ENCODE measurements around the gene TFAP2C. TPM values are rescaled to one million over a fixed set of nuclear protein-coding genes. Genes with fewer than 3 reads are reported as not detected.
A peak's percentile ranks its signal among the peaks of the same experiment; 100 is the strongest.

TFAP2C gene
- total and polyA plus RNA-seq, 7 experiments from 2014 or later = not detected

- ATAC-seq (no peak), DNase-seq (no peak)
- Histone ChIP-seq H3K4me1 (ENCODE audit: control insufficient read depth in 2 of 2, insufficient read depth in 2 of 2, low read length in 2 of 2) (no peaks in the 10 kb centered on the region), H3K9me3 (ENCODE audit: control insufficient read depth in 2 of 3, low read length in 3 of 3) (no peaks in the 10 kb centered on the region), H3K36me3 (ENCODE audit: control insufficient read depth in 2 of 3, insufficient read depth in 3 of 3, low read length in 3 of 3) (no peaks in the 10 kb centered on the region), H3K27ac (ENCODE audit: low read depth, low read length) (no peak overlapping the region), H3K27me3 (ENCODE audit: control insufficient read depth in 2 of 2, insufficient read depth in 2 of 2, low read length in 2 of 2) (peaks cover 0 to 9% of the 10 kb centered on the region in 2 donors), H3K4me3 (ENCODE audit: low read length) (no peak overlapping the region)
- H3K4me1 Mint-ChIP-seq = peaks cover 0 to 19% (median 6%) of the 10 kb centered on the region in 7 donors
- H3K27ac Mint-ChIP-seq = no peak overlapping the region
- POLR2A ChIA-PET = no interaction called here
- intact Hi-C loops (cut with micrococcal nuclease) = loop anchor here in 1 of 2 donors (5.0 kb wide), 1 partner anchor 301 kb away; no protein-coding TSS in a partner anchor
- peaks cover 32 to 55% (median 44%) of the 10 kb centered on the region in 5 donors for H3K27me3 Mint-ChIP-seq
- H3K4me3 Mint-ChIP-seq = peak overlapping the region in 1 of 10 donors; percentile 26
- peaks cover 0 to 1% (median 0%) of the 10 kb centered on the region in 11 donors for H3K9me3 Mint-ChIP-seq
- CTCF ChIA-PET = no interaction called here
- no peaks in the 10 kb centered on the region for H3K36me3 Mint-ChIP-seq
These were observed 3.3 kb upstream of the TFAP2C start for GRCh38 chr20:56625837-56626236.

- peaks cover 0 to 9% of the 10 kb centered on the region in 2 donors for H3K27me3 ChIP-seq (ENCODE audit: control insufficient read depth in 2 of 2, insufficient read depth in 2 of 2, low read length in 2 of 2)
- no peak overlapping the region for H3K27ac ChIP-seq (ENCODE audit: low read depth, low read length)
- POLR2A ChIA-PET = no interaction called here
- no peaks in the 10 kb centered on the region for H3K36me3 ChIP-seq (ENCODE audit: control insufficient read depth in 2 of 3, insufficient read depth in 3 of 3, low read length in 3 of 3)
- intact Hi-C loops (cut with micrococcal nuclease) = loop anchor here in 1 of 2 donors (5.0 kb wide), 1 partner anchor 301 kb away; no protein-coding TSS in a partner anchor
- no peak overlapping the region for H3K27ac Mint-ChIP-seq
- no peaks in the 10 kb centered on the region for H3K4me1 ChIP-seq (ENCODE audit: control insufficient read depth in 2 of 2, insufficient read depth in 2 of 2, low read length in 2 of 2)
- H3K4me3 Mint-ChIP-seq = no peak overlapping the region
- no peaks in the 10 kb centered on the region for H3K36me3 Mint-ChIP-seq
- H3K4me3 ChIP-seq (ENCODE audit: low read length) = no peak overlapping the region
- no peaks in the 10 kb centered on the region for H3K9me3 ChIP-seq (ENCODE audit: control insufficient read depth in 2 of 3, low read length in 3 of 3)
- H3K9me3 Mint-ChIP-seq = peaks cover 0 to 1% (median 0%) of the 10 kb centered on the region in 11 donors
- CTCF ChIA-PET = no interaction called here
- ATAC-seq (no peak), DNase-seq (peak in 1 of 9 donors; percentile 22)
- H3K27me3 Mint-ChIP-seq = peaks cover 33 to 57% (median 49%) of the 10 kb centered on the region in 5 donors
- peaks cover 0 to 19% (median 7%) of the 10 kb centered on the region in 7 donors for H3K4me1 Mint-ChIP-seq
These were observed 2.6 kb upstream of the TFAP2C start for GRCh38 chr20:56626367-56627121.

DNA sequence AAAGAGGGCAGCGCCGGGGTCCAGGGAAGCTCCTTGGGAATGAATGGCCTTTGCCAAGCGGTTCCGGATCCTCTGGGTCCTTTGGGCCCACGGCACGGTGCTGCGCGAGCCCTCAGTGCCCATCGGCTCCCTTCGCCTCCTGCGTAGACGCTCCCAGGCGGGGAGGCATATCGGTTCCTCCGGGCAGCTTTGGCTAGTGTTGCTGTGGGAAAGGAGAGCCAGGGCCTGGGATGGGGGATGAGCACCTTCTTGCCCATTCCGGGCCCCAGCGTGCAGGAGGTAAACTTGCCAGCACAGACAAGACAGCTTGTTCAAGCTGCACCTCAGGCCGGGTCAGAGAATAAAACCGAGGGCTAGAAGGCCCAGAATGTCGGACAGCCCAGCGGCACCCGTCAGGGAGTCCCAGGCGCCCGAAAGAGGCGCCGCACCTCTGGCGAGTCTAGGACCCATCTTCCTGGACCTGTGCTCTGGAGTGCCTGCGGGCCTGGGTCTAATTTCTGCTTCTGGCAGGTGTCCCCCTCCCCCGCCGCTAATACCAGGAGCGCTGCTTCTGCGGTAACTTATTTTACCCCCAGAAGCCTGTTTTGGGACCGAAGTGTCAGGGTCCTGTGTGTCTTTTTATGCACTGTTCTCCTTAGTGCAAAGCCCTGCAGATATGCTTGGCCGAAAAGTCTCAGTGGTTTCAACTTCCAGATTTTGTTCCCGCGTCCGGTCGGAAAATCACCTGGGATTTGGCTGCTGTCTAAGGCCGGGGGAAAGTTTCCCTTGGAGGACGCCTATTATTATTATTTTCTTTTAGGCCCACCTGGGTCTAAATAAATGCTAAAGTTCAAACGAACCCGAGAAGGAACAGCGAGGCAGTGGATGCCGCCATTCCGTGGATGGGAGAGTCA is 1.7 kb upstream of the TFAP2C start:
- no peaks in the 10 kb centered on the region for H3K4me1 ChIP-seq (ENCODE audit: control insufficient read depth in 2 of 2, insufficient read depth in 2 of 2, low read length in 2 of 2)
- Mint-ChIP-seq H3K4me1 (peaks cover 0 to 19% (median 11%) of the 10 kb centered on the region in 7 donors), H3K27ac (peak overlapping the region in 1 of 9 donors; percentile 38), H3K36me3 (peaks cover 0 to 2% (median 0%) of the 10 kb centered on the region in 5 donors), H3K27me3 (peaks cover 39 to 65% (median 55%) of the 10 kb centered on the region in 5 donors), H3K4me3 (peak overlapping the region; percentile 20 to 73 (median 64)), H3K9me3 (peaks cover 0 to 4% (median 0%) of the 10 kb centered on the region in 11 donors)
- H3K9me3 ChIP-seq (ENCODE audit: control insufficient read depth in 2 of 3, low read length in 3 of 3) = no peaks in the 10 kb centered on the region
- DNase-seq (no peak), ATAC-seq (no peak)
- ChIA-PET POLR2A (no interaction called here), CTCF (no interaction called here)
- H3K4me3 ChIP-seq (ENCODE audit: low read length) = no peak overlapping the region
- H3K27ac ChIP-seq (ENCODE audit: low read depth, low read length) = no peak overlapping the region
- H3K27me3 ChIP-seq (ENCODE audit: control insufficient read depth in 2 of 2, insufficient read depth in 2 of 2, low read length in 2 of 2) = peaks cover 0 to 9% of the 10 kb centered on the region in 2 donors
- H3K36me3 ChIP-seq (ENCODE audit: control insufficient read depth in 2 of 3, insufficient read depth in 3 of 3, low read length in 3 of 3) = no peaks in the 10 kb centered on the region
- intact Hi-C loops (cut with micrococcal nuclease) = loop anchor here in 1 of 2 donors (5.0 kb wide), 1 partner anchor 300 kb away; no protein-coding TSS in a partner anchor

- Histone ChIP-seq H3K36me3 (ENCODE audit: control insufficient read depth in 2 of 3, insufficient read depth in 3 of 3, low read length in 3 of 3) (no peaks in the 10 kb centered on the region), H3K9me3 (ENCODE audit: control insufficient read depth in 2 of 3, low read length in 3 of 3) (no peaks in the 10 kb centered on the region), H3K27me3 (ENCODE audit: control insufficient read depth in 2 of 2, insufficient read depth in 2 of 2, low read length in 2 of 2) (peaks cover 0 to 9% of the 10 kb centered on the region in 2 donors), H3K27ac (ENCODE audit: low read depth, low read length) (no peak overlapping the region), H3K4me3 (ENCODE audit: low read length) (no peak overlapping the region), H3K4me1 (ENCODE audit: control insufficient read depth in 2 of 2, insufficient read depth in 2 of 2, low read length in 2 of 2) (no peaks in the 10 kb centered on the region)
- ChIA-PET POLR2A (no interaction called here), CTCF (no interaction called here)
- Mint-ChIP-seq H3K27ac (peak overlapping the region in 1 of 9 donors; percentile 38), H3K27me3 (peaks cover 40 to 73% (median 53%) of the 10 kb centered on the region in 5 donors), H3K9me3 (peaks cover 0 to 4% (median 0%) of the 10 kb centered on the region in 11 donors), H3K4me3 (peak overlapping the region; percentile 20 to 74 (median 64)), H3K36me3 (peaks cover 0 to 2% (median 0%) of the 10 kb centered on the region in 5 donors), H3K4me1 (peaks cover 0 to 19% (median 11%) of the 10 kb centered on the region in 7 donors)
- intact Hi-C loops (cut with micrococcal nuclease) = loop anchor here in 1 of 2 donors (5.0 kb wide), 1 partner anchor 299 kb away; no protein-coding TSS in a partner anchor
- ATAC-seq (no peak), DNase-seq (peak in 1 of 9 donors; percentile 23)
These were observed 862 bp upstream of the TFAP2C start for GRCh38 chr20:56628015-56628872.

- H3K27ac ChIP-seq (ENCODE audit: low read depth, low read length) = no peak overlapping the region
- H3K36me3 ChIP-seq (ENCODE audit: control insufficient read depth in 2 of 3, insufficient read depth in 3 of 3, low read length in 3 of 3) = no peaks in the 10 kb centered on the region
- H3K4me3 ChIP-seq (ENCODE audit: low read length) = no peak overlapping the region
- ChIA-PET CTCF (no interaction called here), POLR2A (no interaction called here)
- peak overlapping the region in 7 of 10 donors; percentile 9 to 73 (median 35) for H3K4me3 Mint-ChIP-seq
- ATAC-seq = no peak
- peaks cover 0 to 7% of the 10 kb centered on the region in 2 donors for H3K27me3 ChIP-seq (ENCODE audit: control insufficient read depth in 2 of 2, insufficient read depth in 2 of 2, low read length in 2 of 2)
- peaks cover 0 to 3% (median 0%) of the 10 kb centered on the region in 11 donors for H3K9me3 Mint-ChIP-seq
- peaks cover 0 to 19% (median 11%) of the 10 kb centered on the region in 7 donors for H3K4me1 Mint-ChIP-seq
- peaks cover 46 to 81% (median 56%) of the 10 kb centered on the region in 5 donors for H3K27me3 Mint-ChIP-seq
- H3K4me1 ChIP-seq (ENCODE audit: control insufficient read depth in 2 of 2, insufficient read depth in 2 of 2, low read length in 2 of 2) = no peaks in the 10 kb centered on the region
- no peaks in the 10 kb centered on the region for H3K9me3 ChIP-seq (ENCODE audit: control insufficient read depth in 2 of 3, low read length in 3 of 3)
- peaks cover 0 to 2% (median 0%) of the 10 kb centered on the region in 5 donors for H3K36me3 Mint-ChIP-seq
- no peak for DNase-seq
- intact Hi-C loops (cut with micrococcal nuclease) = loop anchor here in 1 of 2 donors (5.0 kb wide), 1 partner anchor 298 kb away; no protein-coding TSS in a partner anchor
- no peak overlapping the region for H3K27ac Mint-ChIP-seq
These were observed 469 bp downstream of the TFAP2C start for GRCh38 chr20:56629464-56630085.
